ENCODE results near the gene CCDC158. TPM values are rescaled to one million over a fixed set of nuclear protein-coding genes. Genes with fewer than 3 reads are reported as not detected.

The CCDC158 gene
- total and polyA plus RNA-seq, 2 of the 8 experiments (the other 6 are each of a cell fraction or from before 2014, with no cell fraction given), result not detected

DNA sequence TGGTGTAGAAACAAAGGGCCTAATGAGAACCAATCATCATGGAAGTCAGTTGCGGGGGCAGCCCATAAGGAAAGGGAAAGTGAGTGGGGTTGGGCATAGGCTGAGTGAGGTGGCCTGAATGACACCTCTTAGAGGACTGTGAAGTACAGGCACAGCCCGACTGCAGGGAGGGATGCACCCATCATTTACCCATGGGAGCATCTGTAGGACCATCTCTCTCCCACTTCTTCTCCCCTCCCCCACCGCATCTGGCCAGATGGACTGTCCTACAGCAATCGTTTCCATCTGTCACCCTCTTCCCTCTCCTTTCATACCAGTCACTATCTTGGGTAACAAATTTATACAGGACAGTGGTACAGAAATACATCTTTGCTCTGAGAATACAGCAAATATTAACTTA, 110.3 kb downstream of the CCDC158 start:
- Histone ChIP-seq H4K20me1 (replicated peaks in 1 of 2; ENCODE audit: control insufficient read depth in 1 of 2, insufficient read depth in 2 of 2, low read length in 2 of 2) (no peaks in the 10 kb centered on the region), H2BK5ac (ENCODE audit: low read depth, low read length) (no peak overlapping the region), H2AK5ac (ENCODE audit: low read depth, low read length) (no peak overlapping the region), H3K9ac (replicated peaks in 1 of 4; ENCODE audit: extremely low read depth in 1 of 4, low read depth in 3 of 4, low read length in 3 of 4) (no peak overlapping the region), H3K9me3 (ENCODE audit: insufficient read depth in 2 of 2, low read depth in 1 of 2, low read length in 1 of 2) (no peaks in the 10 kb centered on the region), H3K79me2 (ENCODE audit: control insufficient read depth in 1 of 2, insufficient read depth in 2 of 2, low read length in 2 of 2) (no peaks in the 10 kb centered on the region), H3K23me2 (ENCODE audit: low read depth, low read length) (peaks cover 8% of the 10 kb centered on the region; the same call in 1 of the 2 replicates), H2BK20ac (ENCODE audit: low read length) (no peak overlapping the region), H3K27ac (ENCODE audit: low read depth, low read length) (no peak overlapping the region), H4K91ac (replicated peaks; ENCODE audit: insufficient read length, low read length) (no peak overlapping the region), H3K14ac (ENCODE audit: insufficient read length) (no peak overlapping the region), H2BK12ac (ENCODE audit: low read depth, low read length) (no peak overlapping the region), H3K4me1 (replicated peaks in 1 of 4; ENCODE audit: control insufficient read depth in 3 of 4, insufficient read depth in 4 of 4, low read length in 3 of 4) (no peaks in the 10 kb centered on the region; a peak in 1 of 7 replicates), H3K18ac (ENCODE audit: extremely low read depth, low read length) (no peak overlapping the region), H4K5ac (ENCODE audit: insufficient read length, low read depth, low read length) (no peak overlapping the region), H4K8ac (ENCODE audit: extremely low read depth, insufficient read depth, low read length) (no peak overlapping the region), H3K4me3 (ENCODE audit: extremely low read depth in 1 of 4, insufficient read depth in 2 of 4, low read depth in 3 of 4, low read length in 4 of 4) (no peak overlapping the region), H3K27me3 (replicated peaks in 1 of 4; ENCODE audit: control insufficient read depth in 3 of 4, extremely low read depth in 1 of 4, insufficient read depth in 3 of 4, low read length in 3 of 4) (peaks cover 0 to 7% (median 3%) of the 10 kb centered on the region in 4 experiments; a peak in 4 of 7 replicates), H3K36me3 (ENCODE audit: control insufficient read depth in 2 of 4, insufficient read depth in 4 of 4, low read length in 3 of 4) (peaks cover 0 to 4% (median 0%) of the 10 kb centered on the region in 4 experiments; a peak in 2 of 8 replicates), H2AFZ (ENCODE audit: low read length) (no peak overlapping the region), H3K56ac (replicated peaks; ENCODE audit: insufficient read length, low read depth, low read length) (no peak overlapping the region), H3K23ac (ENCODE audit: insufficient read length) (no peak overlapping the region), H2BK15ac (ENCODE audit: low read length) (no peak overlapping the region), H3K4me2 (ENCODE audit: insufficient read depth in 1 of 2, low read depth in 2 of 2, low read length in 2 of 2) (no peak overlapping the region), H2BK120ac (replicated peaks; ENCODE audit: low read depth, low read length) (no peak overlapping the region), H3K79me1 (ENCODE audit: low read depth, low read length) (no peaks in the 10 kb centered on the region), H3K4ac (replicated peaks; ENCODE audit: insufficient read length, low read depth, low read length) (no peak overlapping the region)
- FAIRE-seq, result no peak
- DNase-seq (ENCODE audit: low read depth in 1 of 2, low spot score in 2 of 2), result no peak
- CTCF ChIA-PET (ENCODE audit: partially characterized antibody), result interaction anchor here (1.5 kb wide), 1 partner anchor 131 kb away, joined by 6 read pairs; no protein-coding TSS in a partner anchor
- TF ChIP-seq SUZ12 (IDR thresholded peaks at IDR 0.05; ENCODE audit: low read length), result no peak
- no peak for TF ChIP-seq BRCA1 (IDR thresholded peaks at IDR 0.05; ENCODE audit: low read depth, low read length)
- no peak for TF ChIP-seq SP1 (IDR thresholded peaks at IDR 0.05; ENCODE audit: low read depth, low read length)
- TF ChIP-seq NANOG (IDR thresholded peaks at IDR 0.05; ENCODE audit: insufficient read depth, low read depth, low read length, poor library complexity, severe bottlenecking), result no peak
- POLR2A ChIA-PET (ENCODE audit: partially characterized antibody), result no interaction called here
- WGBS, 2 experiments (ENCODE audit: extremely low coverage in 1 of 2, insufficient coverage in 1 of 2, insufficient read length in 1 of 2, insufficient replicate concordance in 2 of 2, low coverage in 1 of 2, low lambda C conversion rate in 2 of 2, missing lambda C conversion rate in 1 of 2), result 95% methylated on average over 4 of the region's 4 CpGs; no CpG with 5 or more reads in 1 of the 2 experiments

All from H1 (cell line).